K562 (cell line): Measurements from ENCODE around the gene ZNF544.

Experiments
- EZH2 ChIP-seq: IDR thresholded peaks from 2 replicates; pipeline ENCODE4 v1.6.1; 2012; ENCODE audit warnings: low read depth, mild to moderate bottlenecking, inconsistent platforms, low read length, borderline replicate concordance
- GATA2 ChIP-seq: sonication (generic); formaldehyde crosslinking; IDR thresholded peaks from 2 replicates; pipeline ENCODE4 v1.4.0; 2020; ENCODE audit warnings: mild to moderate bottlenecking, missing genetic modification reagents
- PTBP1 ChIP-seq: fragments of 200-400 bp; formaldehyde crosslinking; IDR thresholded peaks from 2 replicates; pipeline ENCODE4 v1.6.1; 2017; ENCODE audit warnings: low read depth, low read length
- SMARCA5 ChIP-seq: fragments of 450-650 bp; IDR thresholded peaks from 2 replicates; pipeline ENCODE4 v1.6.1; 2016
- TAF1 ChIP-seq: IDR thresholded peaks from 2 replicates; pipeline ENCODE4 v1.6.1; 2011; ENCODE audit warnings: mild to moderate bottlenecking, low read length, moderate library complexity; ENCODE audit not compliant: insufficient read depth, control insufficient read depth, severe bottlenecking; ENCODE audit errors: extremely low read depth
- YY1 ChIP-seq, 3 experiments: IDR thresholded peaks; 2 replicates each; pipeline ENCODE4 v1.6.1; 2011; ENCODE audit warnings: low read length in 2 of 3, mild to moderate bottlenecking in 2 of 3, moderate library complexity in 2 of 3, borderline replicate concordance in 1 of 3, control low read depth in 1 of 3, low read depth in 1 of 3; ENCODE audit not compliant: insufficient read depth in 3 of 3, insufficient replicate concordance in 2 of 3, control insufficient read depth in 1 of 3, insufficient read length in 1 of 3; ENCODE audit errors: extremely low read depth in 1 of 3
- TF ChIP-seq, protein P1 (sequence below), 3 experiments: IDR thresholded peaks in 2 of 3; conservative IDR thresholded peaks in 1 of 3; 2 replicates each; pipeline ENCODE4 v1.5.1; 2011 to 2012; ENCODE audit warnings: low read length in 3 of 3, mild to moderate bottlenecking in 3 of 3, control low read depth in 2 of 3, improper control_type of control experiment in 1 of 3, inconsistent platforms in 1 of 3, low read depth in 1 of 3, mixed read lengths in 1 of 3, moderate library complexity in 1 of 3; ENCODE audit not compliant: insufficient read depth in 2 of 3

- TF ChIP-seq PTBP1 (no peak), SMARCA5 (no peak), YY1 (IDR thresholded peaks at IDR 0.05; ENCODE audit: borderline replicate concordance in 1 of 3, control insufficient read depth in 1 of 3, extremely low read depth in 1 of 3, insufficient read depth in 3 of 3, insufficient read length in 1 of 3, insufficient replicate concordance in 2 of 3, low read depth in 1 of 3, low read length in 2 of 3) (no peak), EZH2 (no peak), TAF1 (no peak), GATA2 (CRISPR knock-in tag) (no peak)
- TF ChIP-seq, protein P1, sequence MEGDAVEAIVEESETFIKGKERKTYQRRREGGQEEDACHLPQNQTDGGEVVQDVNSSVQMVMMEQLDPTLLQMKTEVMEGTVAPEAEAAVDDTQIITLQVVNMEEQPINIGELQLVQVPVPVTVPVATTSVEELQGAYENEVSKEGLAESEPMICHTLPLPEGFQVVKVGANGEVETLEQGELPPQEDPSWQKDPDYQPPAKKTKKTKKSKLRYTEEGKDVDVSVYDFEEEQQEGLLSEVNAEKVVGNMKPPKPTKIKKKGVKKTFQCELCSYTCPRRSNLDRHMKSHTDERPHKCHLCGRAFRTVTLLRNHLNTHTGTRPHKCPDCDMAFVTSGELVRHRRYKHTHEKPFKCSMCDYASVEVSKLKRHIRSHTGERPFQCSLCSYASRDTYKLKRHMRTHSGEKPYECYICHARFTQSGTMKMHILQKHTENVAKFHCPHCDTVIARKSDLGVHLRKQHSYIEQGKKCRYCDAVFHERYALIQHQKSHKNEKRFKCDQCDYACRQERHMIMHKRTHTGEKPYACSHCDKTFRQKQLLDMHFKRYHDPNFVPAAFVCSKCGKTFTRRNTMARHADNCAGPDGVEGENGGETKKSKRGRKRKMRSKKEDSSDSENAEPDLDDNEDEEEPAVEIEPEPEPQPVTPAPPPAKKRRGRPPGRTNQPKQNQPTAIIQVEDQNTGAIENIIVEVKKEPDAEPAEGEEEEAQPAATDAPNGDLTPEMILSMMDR (IDR thresholded peaks at IDR 0.05 in 2 of 3, conservative IDR thresholded peaks at IDR 0.05 in 1 of 3; ENCODE audit: insufficient read depth in 2 of 3, low read depth in 1 of 3, low read length in 3 of 3), result peak; percentile 16 to 46 (median 32); a peak in 3 of 6 replicates
Observed at GRCh38 chr19:58218899-58219298, 9.8 kb upstream of the ZNF544 start.
